Kidney tubule cell (primary cell): ENCODE measurements around the gene HCN3.

Source experiments
- DNase-seq: peaks from one replicate; pipeline ENCODE4 v3.0.0-alpha.2; 2018; ENCODE audit warnings: low spot score

Gene HCN3

DNA sequence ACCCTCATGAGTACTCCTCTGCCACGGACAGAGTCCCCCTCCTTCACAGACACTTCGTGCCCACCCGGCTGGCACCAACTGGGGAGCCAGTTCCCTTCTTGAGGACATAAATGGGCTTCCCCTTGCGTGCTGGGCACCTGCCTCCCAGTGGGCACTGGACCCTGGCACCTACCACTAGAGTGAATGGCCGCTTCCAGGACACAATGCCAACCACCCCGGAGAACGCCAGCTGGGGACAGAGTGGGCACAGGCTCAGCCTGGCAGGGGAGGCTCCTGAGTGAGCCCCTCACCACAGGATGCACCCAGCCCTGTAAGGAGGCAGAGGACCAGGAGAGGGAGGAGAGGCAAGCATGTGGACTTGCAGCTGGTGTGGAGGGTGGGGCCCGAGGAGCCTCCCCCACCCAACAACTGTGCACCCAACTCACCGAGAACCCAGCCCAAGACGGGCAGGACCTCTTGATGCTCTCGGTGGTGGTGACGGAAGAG is 23.0 kb upstream of the HCN3 start:
- no peak for DNase-seq

DNA sequence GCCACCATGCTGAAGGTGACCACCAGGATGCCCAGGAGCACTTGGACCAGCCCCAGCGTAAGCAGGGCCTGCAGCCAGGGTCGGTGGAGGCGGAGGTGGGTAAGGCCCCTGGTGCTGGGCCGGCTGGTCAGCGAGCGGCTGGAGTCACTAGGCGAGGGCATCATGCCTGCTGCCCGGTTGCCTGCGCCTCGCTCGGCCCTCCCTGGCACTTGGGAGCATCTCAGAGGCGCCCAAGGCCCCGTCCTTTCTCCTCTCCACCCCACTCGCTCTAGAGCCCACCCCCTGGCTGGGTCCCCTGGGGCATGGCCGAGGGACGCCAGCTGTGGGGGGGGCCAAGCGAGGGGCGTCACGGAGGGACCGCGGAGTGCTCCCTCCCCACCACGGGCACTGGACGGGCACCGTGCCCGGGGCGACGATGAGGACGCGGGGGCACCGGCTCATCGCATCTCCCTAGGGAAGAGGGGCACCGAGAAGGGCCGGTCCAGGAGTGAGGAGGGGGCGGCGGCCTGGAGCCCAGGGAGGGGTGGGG is 22.5 kb upstream of the HCN3 start:
- peak; percentile 6 for DNase-seq

DNA sequence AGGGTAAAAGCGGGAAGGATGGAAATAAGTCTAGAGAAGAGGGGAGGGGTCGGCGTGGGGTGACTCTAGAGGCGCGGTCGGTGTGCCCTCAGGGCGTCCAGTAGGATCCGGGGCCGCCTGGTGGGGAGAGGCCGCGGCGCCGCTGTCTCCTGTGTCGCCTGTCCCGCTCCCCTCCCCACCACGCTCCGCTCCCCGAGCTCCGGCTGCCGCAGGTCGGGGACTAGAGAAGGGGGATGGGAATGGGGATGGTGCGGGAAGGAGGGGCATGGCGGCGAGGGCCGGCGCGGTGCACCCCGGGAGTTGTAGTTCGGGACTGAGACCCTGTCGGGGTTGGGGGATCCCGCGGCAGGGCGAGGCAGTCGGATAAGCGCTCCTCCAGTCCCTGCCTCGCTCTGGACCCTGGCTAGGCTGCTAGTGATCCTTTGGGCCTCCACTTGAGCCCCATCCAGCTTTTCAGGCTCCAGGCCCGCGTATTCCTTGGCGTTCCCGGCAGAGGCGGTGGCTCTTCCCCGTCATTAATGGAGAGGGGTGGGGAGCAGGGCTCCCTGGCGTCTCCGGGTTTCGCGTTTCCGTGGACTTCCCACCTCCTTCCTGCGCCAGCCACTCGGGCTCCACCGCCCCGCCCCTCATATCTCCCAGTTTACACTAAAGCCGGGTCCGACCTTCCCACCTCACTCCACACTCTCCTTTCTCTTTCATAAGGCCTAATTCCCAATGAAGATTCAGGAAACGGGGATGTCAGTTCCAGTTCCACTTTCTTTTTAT is 21.8 kb upstream of the HCN3 start, which contains the start of gene ENTREP3:
ENTREP3 (minus strand) TSS at position 241 of the 765 bp plus-strand sequence. CDS start 606 bp downstream, outside the sequence.
- peak; percentile 76 for DNase-seq

DNA sequence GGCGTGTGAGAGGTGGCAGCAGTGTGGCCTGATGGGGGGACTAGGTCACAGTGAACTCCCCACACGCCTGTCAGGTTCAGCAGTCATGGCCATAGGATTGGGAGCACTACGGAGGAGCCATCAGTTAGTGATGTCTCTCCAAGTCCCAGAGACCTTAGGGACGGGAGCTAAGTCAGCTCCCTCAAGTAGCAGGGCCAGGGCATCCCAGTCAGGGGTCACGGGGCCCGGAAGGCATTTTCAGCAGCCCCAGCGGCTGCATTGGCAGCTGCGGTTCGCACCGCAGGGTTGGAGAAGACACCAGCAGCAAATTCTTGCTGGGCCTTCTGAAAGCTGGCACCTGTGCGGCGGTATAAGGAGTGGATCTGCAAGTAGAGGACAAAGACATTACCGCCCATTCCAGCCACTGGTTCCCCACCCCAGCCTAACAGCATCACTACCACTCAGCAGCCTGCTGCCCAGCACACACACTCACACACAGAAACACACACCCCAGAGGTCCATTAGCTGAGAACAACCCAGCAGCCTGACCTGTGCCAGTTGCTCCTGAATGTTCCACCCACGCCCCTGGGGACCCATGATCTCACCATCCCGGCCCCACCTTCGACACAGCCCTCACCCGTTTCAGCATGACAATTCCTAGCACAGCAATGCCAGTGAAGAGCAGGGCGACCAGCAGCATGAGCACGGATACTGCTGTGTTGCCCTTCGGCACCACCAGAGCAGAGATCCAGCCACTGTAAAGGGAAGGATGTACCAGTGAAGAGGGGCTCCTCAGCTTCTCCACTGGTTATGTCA is 21.0 kb upstream of the HCN3 start:
- no peak for DNase-seq

DNA sequence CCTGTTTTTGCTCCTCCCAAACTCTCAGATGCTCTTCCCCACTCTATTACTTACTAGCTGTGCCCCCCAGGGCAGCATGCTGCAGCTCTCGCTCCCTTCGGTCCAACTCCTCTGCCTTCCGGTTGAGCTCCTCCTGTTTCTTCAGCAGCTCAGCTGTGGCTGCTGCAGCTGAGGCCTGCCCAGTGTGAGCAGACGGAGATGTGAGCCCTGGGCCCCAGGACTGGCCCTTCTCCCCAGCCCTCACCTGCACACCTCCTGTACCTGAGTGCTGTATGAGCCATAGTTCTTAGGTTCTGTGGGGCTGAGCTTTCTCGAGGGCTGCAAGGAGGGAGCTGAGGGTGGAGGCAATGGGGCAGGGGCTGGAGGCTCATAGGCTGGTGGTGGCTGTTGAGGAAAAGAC is 17.0 kb upstream of the HCN3 start:
- no peak for DNase-seq

DNA sequence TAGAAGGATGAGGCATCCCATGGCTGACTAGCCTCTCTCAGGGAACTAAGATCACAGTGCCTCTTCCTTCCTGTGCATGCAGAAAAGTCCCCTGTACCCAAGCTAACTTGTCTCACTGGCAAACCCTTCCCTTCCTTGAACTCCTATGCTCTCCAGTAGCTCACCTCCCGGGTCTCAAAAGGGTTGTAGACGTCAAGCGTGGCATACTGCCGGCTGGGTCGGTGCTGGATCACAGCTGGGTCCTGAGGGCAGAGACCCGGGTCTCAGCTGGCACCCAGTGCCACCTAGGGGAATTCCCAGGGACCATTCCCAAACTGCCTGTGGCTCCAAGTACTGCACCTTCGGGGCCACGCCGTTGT is 15.8 kb upstream of the HCN3 start:
- peak; percentile 52 for DNase-seq

DNA sequence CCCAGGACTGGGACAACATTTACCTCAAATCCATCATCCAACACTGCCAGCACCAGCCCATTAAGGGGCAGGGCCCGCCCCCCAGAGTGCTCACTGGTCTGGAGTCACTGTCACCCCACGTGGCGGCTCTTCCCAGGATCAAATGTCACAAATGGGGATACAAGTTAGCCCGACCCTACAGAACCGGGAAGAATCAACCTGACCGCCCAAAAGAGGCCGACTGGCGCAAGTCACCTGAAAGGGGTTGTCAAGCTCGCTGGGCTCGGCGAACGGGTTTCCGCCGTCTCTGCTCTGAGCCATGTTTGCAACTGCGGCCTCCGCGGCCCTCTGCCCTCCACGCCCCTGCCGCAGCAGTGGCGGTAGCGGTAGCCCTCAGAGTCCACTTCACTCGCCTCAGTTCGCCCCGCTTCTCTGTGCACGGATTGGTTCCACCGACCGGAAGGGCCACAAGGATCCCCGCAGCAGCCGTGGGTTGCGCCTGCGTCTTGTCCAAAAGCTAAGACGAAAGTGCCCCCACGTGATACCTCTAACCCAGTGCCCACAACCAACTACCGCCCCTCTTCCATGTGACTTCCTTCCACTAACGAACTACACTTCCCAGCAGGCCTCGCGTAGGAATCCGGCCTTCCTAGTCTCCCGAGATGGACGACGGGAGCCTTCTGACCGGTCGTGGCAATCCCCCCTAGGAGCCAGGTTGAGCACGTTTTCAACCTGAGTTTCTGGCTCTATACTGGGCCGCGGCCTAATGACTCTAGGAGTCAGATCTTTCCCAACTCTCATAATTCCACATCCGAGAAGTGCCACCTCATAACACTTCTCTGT is 15.2 kb upstream of the HCN3 start, which contains the start of gene SCAMP3:
SCAMP3 (minus strand) TSS at position 509 of the 822 bp plus-strand sequence; CDS start at position 300, 209 bp downstream.
- DNase-seq: peak; percentile 98

DNA sequence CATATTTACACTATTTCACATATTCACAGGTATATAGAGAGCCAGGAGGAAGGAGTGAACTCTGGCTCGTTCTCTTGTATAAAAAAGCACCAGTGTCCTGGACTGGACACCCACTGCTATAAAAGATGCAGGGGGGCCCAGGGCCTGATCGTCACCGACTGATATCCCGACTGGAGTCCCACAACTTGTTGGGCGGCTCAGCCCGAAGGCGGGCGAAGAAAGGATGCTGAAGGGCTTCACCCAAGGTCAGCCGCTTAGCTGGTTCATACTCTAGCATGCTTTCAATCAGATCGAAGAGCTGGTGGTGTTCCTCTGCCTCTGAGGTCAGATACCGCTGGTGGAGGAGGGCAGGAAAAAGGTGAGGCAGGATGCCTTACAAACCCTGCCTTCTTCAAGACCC is 14.2 kb upstream of the HCN3 start:
- DNase-seq: no peak

DNA sequence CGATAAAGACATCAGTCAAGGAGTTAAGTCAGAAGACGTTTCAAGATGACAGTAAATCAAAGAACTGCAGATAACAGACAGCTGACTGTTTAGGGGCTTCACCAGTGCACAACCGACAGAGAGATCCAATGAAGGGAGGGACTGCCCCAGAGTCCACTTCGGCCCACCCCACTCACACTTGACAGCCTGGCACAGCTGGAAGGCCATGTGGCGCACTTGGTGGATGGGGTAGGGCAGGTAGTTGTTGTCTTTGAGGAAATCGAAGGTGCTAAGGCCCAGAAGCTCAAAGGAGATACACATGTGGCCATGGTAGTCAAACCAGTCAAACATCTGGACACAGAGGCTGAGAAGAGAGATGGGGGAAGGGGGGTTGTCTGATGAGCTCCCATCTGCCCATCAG is 10.7 kb upstream of the HCN3 start:
- no peak for DNase-seq

DNA sequence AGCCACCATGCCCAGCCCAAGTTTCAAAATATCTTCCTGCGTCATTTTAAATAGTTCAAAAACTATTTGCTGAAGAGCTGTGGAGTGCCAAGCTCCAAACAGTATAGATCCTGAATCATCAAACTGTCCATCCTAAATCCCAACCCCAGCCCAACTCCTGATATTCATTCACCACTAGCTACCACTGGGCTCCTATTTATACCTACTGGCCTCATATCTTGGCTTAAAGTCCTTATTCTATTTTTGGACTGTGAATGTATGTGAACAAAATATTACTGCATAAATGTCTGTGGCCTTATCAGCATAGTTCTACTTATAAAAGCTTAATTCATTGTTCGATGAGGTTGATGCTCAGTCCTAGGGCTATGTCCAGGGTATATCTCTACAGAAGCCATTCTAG is 9.9 kb upstream of the HCN3 start:
- DNase-seq: no peak

DNA sequence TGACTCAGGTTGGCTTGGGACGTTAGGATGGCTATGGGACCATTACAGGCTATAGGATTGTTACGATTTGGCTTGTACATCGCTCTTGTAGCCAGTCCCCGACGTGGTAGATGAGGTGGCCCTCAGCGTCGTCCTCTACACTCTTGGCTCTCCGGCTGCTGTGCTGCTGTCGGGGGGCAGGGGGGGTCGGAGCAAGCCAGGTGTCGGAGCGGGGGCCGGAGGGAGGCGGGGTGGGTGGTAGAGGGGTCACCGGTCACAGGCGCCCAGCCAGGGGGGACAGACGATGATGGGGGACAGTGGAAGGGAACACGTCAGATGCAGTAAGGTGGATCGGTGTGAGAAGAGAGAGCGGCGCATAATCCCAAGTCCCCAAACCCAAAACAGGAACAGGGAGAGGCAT is 8.6 kb upstream of the HCN3 start:
- DNase-seq: no peak

DNA sequence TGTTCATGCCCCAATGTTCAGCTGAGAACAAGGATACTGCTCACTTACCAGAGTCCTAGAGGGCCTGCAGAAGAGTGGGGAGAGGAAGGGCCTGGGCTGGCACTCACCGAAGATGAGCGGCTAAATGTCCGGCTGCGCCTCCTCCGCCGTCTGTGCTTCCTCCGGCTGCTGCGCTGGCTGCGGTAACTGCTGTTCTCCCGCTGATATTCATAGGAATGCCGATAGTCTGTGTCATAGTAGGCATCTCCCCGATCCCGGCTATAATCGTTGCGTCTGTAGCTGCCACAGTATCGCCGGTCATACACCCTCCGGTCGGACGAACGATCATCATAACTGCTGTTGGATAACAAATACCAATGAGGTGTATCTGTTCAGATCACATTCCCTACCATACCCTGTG is 7.9 kb upstream of the HCN3 start:
- DNase-seq: no peak

DNA sequence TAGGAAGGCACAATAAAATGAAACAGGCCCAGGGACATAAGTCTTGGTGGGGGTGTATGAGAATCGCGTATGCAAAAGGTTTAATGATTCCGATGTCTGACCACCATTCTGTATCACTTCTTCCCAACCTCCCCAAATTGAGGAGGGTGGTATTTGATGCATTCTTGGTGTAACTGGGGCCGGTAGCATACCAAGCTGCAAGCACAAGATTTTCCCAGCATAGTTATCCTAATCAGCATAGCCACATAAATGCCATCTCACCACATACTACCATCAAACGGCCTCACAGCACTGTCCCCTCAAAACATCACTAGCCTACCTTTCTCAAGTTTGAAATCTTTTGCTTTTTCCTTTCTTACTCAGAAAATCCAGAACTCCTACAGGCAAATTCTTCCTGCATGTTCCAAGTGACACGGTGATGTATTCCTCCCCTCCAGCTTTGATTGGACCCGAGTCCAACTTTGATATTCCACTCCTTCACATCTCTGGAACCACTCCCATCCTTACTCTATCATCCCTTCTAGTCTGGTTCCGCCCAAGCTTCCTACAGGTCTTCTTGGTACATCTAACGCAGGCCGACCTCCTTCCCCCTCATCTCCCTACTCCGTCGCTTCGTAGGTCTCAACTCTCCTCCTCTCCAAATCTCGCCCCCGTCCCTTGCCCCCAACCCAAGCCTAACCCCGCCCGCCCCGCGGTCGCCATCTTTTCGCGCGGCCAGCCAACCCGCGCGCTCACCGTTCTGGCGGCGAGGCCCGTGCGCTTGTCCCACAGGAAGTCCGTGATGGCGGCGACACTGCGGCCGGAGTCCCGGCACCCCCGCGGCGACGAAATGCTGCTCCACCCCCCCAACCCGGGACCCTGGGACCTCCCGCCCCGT is 4.6 kb upstream of the HCN3 start:
- peak; percentile 62 for DNase-seq

DNA sequence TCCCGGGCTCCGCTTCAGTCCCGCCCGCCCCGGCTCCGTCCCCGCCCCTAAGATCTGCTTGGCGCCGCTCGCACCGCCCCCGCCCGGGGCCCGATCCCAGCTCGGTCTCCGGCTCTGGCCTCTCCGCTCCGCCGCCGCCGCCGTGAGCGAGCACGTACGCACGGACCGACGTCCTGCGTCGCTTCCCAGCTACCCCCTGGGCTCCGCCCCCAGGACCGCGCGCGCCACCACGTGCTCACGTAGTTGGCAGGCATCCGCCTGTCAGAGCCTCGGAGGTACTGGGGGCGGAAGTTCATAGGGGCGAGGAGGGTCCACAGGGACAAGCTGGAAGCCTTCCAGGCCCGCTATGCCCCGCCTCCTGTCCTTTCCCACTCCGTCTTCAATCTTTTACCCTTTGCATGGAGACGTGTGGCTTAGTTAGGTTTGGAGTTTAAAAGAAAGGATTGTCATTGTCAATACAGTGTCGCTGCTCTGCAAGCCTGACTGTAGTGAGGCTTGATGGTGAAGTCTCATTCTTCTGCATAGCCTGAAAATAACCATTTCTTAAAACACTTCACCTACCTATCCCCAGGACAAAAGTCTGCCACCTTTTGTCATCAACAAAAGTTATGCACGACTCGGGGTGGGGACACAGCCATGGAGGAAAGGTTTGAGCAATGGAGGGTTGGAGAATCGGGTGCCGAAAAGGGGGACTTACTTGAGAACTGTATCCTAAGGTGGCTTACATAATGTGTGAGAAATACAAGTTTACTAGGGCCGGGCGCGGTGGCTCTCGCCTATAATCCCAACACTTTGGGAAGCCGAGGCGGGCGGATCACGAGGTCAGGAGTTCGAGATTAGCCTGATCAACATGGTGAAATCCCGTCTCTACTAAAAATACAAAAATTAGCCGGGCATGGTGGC is 3.7 kb upstream of the HCN3 start, which contains the start of gene CLK2:
CLK2 (minus strand) TSS at position 162 of the 903 bp plus-strand sequence. CDS start 2,527 bp downstream, outside the sequence.
- peak; percentile 97 for DNase-seq

DNA sequence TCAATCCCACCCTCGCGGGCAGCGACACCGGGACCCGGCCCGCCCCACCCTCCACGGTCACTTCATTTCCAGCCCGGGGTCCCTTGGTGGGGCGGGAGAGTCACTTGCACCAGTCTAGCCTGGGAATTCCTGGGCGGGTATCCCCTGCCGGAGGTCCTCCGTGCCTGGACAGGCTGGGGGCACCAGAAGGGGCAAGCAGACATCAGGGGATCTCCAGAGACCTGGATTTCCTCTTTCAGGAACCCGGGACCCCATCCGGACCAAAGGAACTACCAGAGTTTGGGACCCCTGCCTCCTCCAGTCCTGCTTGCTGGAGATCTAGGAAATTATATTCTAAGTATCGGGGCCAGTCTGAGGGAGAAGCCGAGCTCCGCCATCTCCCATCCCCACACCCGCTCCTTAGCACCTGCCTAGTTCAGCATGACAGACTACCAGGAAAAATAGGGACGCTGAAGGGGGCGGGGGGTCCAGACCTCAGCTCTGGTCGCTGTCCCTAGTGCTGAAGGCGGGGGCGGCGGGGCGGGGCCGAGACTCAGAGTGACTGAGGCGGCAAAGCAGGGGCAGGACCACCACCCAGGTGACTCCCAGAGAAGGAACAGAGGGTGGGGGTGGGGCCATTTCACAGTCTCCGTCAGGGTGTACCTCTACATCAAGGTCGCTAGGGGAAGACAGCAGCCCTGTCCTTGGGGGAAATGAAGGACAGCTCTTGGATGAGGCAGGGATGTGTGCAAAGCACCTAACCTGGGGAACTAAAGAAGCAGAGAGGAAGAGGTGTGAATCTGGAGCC is 832 bp downstream of the HCN3 start:
- peak; percentile 64 for DNase-seq

DNA sequence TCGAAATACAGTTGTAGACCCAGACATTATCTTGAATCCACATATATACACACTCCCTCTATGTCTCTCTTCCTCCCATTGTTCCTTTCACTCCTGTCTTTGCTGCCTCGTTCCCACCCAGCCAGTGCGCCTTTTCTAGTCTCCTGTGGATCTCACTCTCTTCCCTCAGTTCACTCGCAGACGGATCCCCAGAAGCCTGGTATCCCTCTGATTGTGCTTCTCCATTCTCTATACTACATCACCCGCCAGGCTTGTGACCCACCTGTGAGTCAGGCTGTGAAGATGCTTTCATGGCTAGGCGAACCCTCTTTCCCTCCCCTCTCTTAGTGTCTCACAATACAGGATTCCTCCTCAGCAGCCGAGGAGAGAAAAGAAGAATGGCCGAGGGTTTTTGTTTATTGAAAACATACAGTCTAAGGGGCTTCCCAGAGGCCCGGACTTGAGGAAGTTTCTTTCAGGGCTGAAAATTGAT is 1.5 kb downstream of the HCN3 start:
- peak; percentile 12 for DNase-seq

DNA sequence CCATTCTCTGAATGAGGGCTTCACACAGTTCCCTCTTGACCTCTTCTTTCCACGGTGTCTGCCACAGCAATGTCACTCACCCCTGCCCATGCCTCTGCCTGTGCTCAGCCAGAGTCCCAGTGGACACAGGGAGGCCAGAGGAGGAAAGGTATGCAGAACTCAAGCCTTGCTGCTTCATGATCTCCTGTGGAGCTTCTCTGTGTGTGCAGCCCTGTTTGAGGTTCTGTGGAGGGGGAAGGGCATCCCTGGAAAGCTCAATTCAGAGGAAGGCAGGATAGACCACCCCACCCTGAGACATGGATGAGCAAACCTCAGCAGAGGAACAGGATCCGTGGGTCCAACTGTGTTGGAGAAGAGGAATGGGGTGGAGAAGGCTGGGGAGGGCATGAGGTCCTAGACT is 2.0 kb downstream of the HCN3 start:
- DNase-seq: no peak

DNA sequence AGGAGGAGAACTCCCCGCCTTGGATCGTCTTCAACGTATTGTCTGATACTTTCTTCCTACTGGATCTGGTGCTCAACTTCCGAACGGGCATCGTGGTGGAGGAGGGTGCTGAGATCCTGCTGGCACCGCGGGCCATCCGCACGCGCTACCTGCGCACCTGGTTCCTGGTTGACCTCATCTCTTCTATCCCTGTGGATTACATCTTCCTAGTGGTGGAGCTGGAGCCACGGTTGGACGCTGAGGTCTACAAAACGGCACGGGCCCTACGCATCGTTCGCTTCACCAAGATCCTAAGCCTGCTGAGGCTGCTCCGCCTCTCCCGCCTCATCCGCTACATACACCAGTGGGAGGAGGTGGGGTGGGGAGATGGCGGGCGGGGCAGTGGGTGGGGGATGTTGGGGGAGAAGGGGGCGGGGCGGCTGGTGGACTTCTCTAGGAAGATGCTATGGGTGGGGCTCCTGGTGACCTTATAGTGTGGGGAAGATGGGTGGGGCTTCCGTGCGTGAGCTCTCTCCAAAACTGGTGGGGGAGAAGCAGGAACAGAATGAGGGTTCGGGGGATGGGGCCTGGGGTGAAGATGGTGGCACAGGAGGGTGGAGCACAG is 5.3 kb downstream of the HCN3 start:
- no peak for DNase-seq
